GM19468 (cell line): ENCODE measurements around the gene CPNE2.

Source experiments
- ATAC-seq: cut with Tn5 transposase; IDR thresholded peaks from one replicate; pipeline ENCODE4 v1.9.1; 2021; ENCODE audit warnings: mild to moderate bottlenecking, moderate library complexity, moderate number of reproducible peaks; ENCODE audit not compliant: unreplicated experiment; ENCODE audit errors: extremely low read depth

Gene CPNE2

DNA sequence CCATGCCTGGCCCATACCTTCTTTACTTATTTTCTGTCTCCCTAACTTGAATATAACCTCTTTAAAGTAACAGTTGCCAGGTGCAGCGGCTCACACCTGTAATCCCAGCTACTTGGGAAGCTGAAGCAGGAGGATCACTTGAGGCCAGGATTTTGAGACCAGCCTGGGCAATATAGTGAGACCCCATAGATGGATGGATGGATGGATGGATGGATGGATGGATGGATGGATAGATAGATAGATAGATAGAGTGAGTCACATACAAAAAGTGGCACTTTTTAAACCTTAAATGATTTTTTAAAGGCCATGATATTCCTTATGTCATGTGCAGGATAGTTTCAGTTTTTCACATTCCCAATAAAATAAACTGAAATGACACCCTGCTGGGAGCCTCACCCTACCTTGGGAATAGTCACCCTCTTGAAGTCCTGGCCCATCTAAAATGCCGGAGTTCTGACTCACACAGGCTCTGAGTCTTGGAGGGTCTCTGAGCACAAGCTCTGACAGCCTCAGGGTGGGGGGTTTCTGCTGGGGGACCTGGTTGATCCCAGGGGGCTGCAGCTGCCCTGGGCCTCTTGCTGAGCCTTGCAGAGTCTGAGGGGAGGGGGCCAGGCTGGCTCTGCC is 26.2 kb downstream of the CPNE2 start:
- no peak for ATAC-seq

DNA sequence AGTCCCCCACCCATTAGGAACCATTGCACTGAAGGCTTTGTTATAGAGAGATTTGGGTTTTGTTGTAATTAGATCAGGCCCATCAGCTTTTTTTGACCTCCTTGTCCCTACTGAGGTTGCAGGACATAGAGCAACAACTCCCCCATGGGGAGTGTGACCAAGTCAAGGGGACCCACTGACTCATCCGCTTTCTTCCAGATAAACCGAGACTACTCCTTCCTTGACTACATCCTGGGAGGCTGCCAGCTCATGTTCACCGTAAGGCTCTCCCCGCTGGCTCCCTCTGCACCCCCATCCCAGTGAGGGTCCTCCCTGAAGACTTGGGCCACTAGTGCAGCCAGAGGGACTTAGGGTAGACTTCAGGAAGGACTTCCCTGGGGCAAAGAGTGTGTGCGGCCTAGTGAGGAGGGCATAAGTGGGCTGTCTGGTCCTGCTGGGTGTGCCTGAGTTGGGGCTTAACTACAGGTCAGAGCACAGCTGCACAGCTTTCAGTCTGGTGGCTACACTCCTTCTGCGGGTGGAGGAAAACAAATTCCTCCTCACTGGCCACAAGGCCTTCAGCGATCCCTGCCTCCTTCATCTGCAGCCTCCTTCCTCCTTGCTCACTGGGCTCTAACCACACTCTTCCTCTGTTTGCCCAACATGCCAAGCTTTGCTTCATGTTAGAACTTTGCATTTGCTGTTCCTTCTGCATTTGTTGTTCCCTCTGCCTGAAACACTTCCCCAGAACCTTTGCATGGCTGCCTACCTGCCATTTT is 31.0 kb downstream of the CPNE2 start:
- no peak for ATAC-seq

DNA sequence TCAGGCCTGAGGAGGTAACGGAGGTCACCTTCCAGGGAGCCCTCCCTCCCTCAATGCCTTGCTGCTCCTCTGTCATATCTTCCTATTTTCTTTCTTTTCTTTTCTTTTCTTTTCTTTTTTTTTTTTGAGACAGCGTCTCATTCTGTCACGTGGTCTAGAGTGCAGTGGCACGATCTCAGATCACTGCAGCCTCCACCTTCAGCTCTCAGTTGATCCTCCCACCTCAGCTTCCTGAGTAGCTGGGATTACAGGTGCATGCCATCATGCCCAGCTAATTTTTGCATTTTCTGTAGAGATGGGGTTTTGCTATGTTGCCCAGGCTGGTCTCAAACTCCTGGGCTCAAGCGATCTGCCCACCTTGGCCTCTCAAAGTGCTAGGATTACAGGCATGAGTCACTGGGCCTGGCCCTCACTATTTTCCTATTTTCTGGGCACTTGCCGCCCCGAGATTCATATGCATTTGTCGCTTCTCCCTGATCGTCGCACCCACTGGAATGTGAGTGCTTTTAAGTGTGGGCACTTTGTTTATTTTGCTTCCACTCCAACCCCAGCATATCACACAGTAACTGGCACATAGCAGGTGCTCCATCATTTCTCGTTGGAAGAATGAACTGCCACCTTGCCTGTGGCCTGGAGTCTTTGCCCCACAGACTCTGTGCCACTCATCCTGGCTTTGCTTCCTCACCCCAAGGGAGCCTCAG is 31.7 kb downstream of the CPNE2 start:
- ATAC-seq, result no peak

DNA sequence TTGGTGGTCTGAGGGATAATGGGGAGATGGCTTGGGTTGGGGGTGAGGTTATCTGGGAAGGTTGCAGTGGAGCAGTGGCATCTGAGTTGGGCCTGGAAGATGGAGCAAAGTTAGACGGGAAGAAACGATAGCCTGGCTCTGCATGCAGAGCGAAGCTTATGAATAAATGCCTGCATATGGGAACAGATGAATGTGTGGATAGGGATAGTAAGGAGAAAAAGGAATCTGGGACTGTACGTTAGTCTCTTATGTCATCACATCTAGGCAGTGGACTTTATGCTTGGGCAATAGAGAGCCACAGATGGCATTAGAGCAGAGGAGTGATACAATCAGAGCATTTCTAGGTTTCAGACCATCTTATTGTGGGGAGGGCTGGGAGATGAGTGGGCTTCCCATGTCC is 33.0 kb downstream of the CPNE2 start:
- no peak for ATAC-seq

DNA sequence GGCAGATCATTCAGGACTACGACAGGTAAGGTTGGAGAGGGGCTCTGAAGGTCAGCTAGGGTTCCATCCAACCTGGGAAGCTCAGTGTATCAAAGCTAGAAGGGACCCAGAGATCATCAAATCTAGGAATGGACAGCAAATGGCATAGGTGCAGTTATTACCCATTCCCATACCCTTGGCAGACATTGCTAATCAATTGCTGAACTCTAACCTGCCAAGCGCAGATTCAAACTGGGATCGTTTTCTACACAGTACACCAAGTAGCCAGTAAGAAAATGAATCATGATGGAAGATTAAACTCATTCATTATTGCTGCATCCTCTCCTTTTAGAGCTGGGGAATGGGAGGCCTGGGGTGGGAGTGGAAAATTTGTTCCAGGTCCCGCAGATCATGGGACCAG is 33.6 kb downstream of the CPNE2 start:
- ATAC-seq, result no peak

DNA sequence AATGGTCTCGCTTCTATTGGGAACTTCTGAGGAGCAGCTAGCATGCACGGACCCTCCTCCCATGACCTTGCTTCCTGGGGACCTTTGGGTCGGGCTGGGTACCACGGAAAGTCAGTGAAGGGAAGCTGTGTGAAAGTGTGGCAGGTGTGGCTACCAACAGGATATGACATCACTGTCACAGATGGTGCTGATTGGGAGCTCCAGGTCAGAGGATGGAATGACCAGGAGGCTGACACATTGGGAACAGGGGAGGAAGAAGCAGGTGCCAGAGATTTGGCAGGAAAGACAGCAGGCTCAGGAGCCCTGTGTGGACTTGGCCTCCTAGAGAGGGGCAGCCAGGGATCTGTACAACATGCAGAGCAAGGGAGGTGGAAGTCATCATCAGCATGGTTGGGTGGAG is 34.0 kb downstream of the CPNE2 start:
- no peak for ATAC-seq

DNA sequence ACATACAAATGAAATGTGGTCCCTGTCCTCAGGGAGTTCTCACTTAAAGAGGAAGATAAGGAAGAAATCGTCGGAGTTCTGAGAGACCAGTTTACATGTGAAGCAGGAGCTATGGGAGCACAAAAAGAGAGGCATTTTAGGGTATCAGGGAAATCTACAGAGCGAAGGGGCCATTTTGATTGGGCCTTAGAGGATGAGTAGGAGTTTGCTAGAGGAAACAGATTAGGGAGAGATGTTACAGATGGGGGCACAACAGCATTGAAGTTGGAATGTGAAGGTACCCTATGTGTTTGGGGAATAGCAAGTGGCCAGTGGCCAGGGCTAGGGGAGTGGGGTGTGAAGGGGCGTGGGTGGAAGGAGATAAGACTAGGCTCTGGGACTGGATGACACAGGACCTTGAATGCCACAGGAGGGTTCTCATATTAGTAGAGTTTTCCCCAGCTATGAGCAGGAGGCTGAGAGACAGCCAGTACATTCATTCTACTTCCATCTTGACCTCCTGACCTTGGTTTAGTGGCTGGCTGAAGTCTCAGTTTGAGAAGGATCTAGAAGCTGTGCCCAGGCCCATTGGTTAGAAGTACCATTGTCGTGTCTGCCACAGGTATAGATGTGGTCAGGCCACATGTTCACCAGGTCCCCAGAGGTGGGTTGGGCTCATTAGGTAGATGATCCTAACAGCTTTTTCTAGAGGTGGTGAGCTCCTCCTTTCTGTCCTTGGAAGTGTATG is 34.8 kb downstream of the CPNE2 start:
- no peak for ATAC-seq

DNA sequence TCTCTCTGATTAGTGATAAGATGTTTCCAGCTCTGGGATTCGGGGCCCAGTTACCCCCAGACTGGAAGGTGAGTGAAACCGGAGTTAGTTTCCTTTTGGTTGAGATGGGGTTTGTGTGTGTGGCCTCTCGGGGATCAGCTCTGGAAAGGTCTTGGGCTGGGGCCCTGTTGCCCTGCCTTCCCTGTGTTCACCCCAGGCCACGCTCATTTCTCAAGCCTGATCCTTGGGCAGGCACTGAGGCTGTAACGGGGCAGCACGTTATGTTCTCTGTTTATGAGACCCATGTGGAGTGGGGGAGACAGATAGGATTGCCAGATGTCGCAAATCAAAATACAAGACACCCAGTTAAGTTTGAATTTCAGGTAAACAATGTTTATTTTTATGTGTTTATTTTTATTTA is 35.5 kb downstream of the CPNE2 start:
- no peak for ATAC-seq

DNA sequence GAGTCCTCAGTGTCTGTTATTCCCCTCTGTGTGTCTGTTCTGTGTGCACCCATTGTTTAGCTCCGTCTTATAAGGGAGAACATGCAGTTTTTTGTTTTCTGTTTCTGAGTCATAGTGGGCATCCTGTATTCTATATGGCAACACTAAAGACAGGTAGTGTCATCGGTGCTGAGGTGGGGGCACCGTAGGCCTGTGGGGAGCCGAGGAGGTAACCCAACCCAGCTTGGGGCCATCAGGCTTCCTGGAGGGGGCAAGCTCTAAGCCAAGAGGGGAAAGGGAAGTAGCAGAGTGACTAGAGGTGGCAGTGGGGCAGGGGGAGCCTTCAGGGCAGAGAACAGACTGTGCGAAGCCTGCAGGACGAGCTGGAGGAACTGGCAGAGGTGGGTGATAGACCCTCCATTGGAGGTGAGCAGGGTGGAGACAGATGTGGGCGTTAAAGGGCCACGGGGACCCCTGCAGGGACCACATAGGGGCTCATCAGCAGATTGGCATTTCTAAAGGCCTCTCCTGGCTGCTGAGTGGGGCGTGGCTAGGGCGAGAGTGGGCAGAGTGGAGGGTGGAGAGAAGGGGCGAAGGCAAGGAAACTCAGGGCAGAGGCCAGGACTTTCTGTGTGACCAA is 36.5 kb downstream of the CPNE2 start:
- no peak for ATAC-seq

DNA sequence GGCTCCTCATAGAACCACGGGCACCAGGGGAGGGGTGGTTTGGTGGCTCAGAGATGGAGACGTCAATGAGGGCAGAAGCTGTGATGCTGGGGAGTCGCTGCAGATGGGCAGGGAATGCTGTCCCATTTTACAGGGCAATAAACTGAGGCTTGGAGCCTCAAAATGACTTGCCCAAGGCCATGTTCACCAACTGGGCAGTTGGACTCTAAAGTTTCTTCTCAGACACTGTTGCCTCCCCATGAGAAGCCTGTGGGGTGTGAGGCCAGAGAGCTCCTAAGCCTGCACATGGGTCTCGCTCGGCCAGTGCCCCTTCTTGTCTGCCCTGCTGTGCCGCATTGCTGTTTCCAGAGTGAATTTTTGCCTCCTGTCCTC is 38.6 kb downstream of the CPNE2 start:
- ATAC-seq, result no peak

DNA sequence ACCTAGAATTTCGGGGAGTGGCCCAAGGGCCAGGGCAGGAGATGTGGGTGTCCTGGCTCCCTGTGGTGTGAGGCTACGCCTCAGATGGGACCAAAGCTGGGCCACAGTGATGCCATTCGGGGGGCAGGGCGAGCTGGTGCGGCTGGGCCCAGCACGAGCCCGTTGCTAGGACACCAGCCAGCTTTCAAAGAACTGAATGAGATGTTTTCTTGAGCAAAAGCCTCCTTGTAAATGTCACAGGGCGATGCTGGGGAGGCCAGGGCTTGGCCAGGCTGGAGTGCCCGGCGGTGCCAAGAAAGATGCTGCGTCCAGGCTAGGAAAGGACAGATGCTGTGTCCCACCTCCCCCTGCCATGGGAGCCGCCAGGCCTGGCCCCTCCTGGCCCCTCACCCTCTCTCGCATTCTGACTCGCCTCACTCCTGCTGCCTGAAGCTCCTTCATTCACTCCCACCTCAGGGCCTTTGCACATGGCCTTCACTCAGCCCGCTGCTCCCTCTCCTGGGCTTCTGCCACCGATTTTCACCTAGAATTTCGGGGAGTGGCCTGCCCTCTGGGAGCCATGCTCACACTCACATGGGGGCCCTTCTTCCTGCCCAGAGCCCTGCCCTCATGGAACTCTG is 39.1 kb downstream of the CPNE2 start:
- no peak for ATAC-seq

DNA sequence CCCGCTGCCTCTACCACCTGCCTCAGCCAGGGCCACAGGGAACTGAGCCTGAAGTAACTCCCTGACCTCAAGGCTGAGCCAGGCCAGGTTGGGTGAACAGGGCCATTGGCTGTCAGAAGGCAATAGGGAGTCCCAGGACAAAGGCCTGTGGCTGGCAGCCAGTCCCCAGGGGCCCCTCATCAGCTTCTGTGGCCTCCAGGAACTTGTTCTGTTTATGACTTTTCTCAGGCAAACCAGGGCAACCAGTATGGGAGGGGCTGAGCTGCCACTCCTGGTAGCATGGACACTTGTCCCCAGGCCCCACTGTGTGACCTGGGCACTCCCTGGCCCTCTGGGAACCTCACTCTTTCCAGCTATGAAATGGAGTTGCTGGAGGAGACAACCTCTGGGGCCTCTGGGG is 40.1 kb downstream of the CPNE2 start:
- ATAC-seq, result no peak

DNA sequence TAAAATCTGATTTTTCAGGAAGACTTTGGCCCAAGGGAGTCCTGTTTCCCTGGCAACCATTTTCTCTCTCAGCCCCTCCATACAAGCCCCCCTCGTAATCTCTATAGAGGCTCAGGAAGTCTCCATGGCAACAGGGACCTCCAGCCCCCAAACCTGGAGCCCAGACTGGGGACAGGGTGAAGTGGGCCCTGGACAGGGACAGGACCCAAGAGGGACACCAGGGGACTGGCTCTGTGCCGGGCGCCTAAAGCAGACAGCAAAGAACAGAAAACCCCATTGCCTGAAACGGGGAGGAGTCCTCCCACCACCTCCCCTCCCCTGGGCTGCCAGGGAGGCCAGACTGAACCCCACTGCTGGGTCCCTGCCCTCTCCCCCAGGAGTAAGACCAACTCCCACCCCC is 40.6 kb downstream of the CPNE2 start:
- ATAC-seq, result no peak

DNA sequence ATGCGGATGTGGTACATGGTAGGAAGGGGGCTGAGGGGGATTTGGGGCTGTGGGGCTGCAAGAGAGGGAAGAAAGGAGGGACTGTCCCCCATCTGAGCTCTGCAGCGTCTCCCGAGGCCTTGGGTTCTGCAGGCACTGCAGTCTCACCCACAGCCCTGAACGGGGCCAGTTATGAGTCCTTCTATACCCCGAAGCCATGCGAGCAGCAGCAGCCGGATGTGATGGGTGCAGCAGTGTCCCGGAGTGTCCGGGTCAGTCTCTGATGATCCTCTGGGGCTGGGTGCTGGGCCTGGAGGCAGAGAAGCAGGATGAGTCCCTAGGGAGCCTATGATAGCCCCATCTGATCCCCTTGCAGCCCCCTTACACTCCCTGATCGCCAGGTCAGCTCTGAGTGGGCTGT is 41.5 kb downstream of the CPNE2 start:
- no peak for ATAC-seq

DNA sequence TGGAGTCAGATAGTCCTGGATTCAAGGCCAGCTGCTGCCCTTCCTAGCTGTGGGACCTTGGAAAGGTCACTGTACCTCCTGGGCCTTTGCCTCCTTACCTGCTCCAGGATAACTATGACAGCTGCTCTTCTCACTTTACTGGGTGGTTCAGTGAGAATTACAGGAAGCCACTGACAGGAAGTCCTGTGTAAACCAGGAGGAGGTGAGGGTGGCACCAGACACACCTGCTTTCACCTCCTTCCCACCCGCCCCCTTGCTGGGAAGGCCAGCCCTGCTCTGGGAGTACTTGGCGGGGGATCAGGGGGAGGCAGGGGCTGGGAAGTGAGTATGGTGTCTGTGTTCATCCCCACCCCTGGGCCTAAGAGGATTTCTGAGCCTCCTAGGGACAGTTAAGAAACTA is 42.6 kb downstream of the CPNE2 start:
- no peak for ATAC-seq

DNA sequence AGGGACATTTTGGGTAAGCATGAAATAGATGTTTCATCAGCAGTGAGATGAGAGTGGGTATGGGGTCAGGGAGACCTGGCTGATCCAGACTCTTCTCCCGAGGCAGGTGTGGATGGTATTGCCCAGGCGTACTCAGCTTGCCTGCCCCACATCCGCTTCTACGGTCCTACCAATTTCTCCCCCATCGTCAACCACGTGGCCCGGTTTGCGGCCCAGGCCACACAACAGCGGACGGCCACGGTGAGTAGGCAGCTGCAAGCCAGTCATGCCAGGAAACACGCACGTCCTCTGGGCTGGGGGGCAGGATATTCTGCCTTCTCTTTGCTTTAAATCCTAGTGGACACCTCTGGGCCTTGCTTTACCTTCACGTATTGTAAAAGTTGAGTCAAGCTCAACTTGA is 44.7 kb downstream of the CPNE2 start:
- ATAC-seq, result no peak

DNA sequence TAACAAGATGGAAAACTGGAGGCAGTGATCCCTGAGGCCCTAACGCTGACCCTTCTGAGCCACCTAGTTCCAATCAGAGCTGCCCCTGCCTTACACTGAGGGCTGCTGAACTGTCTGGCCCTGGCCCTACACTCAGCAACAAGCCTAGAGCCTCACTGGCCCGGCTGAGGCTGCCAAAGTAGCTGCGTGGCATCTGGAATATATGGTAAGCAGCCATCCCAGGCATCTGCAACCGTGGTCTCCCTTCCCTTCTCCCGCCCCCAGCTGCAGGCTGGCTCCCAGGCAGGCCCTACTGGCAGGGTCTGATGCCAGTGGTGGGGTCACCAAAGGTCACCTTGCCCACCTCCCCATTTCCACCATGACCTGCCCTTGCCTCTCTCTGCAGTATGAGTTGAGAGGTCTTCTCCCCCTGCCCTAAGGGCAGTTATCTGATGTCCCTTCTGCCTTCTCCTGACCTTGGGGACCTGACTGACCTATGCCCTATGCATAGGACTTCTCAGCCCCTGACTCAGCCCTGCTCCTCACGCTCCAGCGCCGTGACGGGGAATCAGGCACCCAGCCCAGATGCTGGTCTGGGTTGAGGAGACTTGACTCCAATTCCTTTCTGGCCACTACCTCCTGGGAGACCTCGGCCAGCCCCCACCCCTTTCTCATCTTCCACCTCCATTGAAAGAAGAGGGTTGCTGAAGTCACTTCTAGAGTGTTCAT is 45.3 kb downstream of the CPNE2 start:
- no peak for ATAC-seq

DNA sequence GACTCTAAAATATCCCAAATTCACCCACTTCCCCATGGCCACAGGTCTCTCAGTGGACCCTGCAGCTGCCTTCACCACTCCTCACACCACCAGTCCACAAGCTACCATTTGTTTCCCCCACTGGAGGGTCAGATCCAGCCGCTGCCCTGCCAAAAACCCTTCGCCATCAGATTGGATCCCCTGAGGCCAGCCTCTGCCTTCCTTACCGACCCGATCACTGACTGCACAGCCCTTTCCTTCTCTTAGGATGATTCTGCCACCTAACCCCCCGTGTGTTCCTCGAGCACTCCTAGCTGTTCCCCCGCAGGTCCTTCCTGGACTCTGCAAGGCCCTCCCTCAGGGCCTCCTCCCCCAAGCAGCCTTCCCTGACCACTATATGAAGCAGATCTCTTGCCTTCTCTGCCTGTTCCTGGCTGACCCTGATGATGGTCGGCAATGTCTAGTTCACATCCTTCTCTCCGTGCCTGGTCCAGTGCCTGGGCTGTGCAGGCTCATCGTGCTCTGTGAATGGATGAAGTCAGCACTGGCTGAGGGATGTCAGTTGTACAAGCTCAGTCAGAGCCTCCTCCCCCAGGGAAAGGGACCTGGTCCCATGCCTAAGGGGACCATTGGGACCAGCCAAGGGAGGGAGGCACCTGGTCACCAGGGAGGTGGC is 46.0 kb downstream of the CPNE2 start:
- no peak for ATAC-seq
